ENCODE data around the gene CDX2.

DNA sequence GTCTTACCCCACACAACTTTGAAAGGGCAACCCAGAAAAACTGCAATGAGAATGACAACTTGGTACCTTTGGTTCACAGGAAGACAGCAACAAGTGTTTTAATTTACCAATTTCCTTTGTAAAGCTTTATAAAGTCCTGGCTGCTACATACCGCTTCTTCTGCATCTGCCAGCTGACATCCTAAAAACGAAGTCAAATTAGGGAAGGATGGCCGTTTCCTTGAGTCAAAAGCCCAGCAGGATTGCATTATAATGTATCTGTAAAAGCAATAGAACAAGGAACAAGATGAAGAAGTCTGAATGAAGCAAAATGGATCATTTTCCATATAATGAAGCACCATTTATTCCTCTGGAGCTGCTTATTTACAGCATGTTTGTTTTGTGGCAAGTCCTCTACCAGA lies 45.2 kb upstream of the CDX2 start:
- TF ChIP-seq, protein P1, sequence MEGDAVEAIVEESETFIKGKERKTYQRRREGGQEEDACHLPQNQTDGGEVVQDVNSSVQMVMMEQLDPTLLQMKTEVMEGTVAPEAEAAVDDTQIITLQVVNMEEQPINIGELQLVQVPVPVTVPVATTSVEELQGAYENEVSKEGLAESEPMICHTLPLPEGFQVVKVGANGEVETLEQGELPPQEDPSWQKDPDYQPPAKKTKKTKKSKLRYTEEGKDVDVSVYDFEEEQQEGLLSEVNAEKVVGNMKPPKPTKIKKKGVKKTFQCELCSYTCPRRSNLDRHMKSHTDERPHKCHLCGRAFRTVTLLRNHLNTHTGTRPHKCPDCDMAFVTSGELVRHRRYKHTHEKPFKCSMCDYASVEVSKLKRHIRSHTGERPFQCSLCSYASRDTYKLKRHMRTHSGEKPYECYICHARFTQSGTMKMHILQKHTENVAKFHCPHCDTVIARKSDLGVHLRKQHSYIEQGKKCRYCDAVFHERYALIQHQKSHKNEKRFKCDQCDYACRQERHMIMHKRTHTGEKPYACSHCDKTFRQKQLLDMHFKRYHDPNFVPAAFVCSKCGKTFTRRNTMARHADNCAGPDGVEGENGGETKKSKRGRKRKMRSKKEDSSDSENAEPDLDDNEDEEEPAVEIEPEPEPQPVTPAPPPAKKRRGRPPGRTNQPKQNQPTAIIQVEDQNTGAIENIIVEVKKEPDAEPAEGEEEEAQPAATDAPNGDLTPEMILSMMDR (IDR thresholded peaks at IDR 0.05) = no peak
- TF ChIP-seq POLR2A (IDR thresholded peaks at IDR 0.05) = no peak

All from lower leg skin (tissue), 3 donors.